GM21723 (cell line): Measurements from ENCODE around the gene APOC4.
A peak's percentile ranks its signal among the peaks of the same experiment; 100 is the strongest.
"Not testable (repeated sequence)": the region's sequence is repeated elsewhere in the genome, so short reads cannot be mapped to it uniquely, and the experiment has no call there.

ENCODE experiments used
- ATAC-seq: cut with Tn5 transposase; IDR thresholded peaks from one replicate; pipeline ENCODE4 v1.9.1; 2021; ENCODE audit warnings: mild to moderate bottlenecking, moderate library complexity; ENCODE audit not compliant: unreplicated experiment

The APOC4 gene

DNA sequence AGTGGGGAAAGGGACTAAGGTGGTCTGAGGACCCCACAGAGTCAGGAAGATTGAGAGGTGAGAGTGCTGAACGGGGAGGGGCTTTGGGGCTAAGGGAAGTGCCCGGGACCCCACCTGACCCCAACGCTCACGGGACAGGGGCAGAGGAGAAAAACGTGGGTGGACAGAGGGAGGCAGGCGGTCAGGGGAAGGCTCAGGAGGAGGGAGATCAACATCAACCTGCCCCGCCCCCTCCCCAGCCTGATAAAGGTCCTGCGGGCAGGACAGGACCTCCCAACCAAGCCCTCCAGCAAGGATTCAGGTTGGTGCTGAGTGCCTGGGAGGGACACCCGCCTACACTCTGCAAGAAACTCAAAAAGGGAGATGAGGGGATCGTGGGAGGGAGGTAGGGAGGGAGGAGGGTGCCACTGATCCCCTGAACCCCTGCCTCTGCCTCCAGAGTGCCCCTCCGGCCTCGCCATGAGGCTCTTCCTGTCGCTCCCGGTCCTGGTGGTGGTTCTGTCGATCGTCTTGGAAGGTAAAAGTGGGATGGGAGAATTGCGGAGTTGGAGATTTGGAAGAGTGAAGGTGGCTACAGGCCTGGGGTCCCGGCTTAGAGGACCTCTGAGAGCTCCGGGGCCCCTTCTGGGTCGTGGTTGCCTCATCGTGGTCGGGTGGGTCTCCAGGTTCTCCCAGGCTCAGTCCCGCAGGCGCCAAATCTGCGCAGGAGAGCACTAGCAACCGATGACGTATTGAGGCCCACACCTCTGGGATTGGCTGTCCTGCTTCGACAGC, 27.4 kb upstream of the APOC4 start, which contains the start of gene APOC1:
APOC1 (plus strand) TSS at position 176 of the 774 bp plus-strand sequence; CDS start at position 460, 284 bp downstream.
- ATAC-seq = peak; percentile 92

- ATAC-seq = no peak
Measured at GRCh38 chr19:44924243-44924725, 17.8 kb upstream of the APOC4 start.

DNA sequence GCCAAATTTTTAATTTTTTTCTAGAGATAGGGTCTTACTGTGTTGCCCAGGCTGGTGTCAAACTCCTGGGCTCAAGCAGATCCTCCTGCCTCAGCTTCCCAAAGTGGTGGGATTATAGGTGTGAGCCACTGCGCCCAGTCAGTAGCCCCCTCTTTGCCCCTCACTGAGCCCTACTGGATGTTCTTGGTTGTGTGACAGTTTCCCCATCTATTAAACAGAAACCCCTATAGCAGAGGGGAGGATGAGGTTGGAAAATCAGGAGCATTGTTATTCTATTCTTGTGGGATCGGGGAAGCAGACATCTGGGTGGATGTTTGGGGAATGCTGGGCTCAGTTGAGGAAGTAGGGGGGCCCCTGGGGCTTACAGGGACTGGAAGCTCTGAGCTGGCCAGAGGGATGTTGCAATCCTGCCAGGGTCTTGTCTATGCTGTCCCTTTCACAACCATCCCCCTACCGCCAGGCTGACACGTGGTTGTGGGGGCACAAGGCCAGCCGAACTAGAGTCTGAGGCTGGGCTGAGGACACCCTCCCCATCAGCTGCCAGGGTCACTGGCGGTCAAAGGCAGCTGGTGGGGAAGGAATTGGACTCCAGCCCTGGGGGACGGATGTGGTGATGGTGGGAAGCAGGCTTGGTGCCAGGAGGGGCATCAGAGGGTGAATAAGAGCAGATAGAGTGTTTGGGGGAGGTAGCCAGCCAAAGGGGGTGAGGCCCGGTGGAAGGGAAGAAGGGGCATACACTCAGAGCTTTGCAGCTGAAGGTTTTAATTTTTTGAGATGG, 16.7 kb upstream of the APOC4 start:
- ATAC-seq = no peak

DNA sequence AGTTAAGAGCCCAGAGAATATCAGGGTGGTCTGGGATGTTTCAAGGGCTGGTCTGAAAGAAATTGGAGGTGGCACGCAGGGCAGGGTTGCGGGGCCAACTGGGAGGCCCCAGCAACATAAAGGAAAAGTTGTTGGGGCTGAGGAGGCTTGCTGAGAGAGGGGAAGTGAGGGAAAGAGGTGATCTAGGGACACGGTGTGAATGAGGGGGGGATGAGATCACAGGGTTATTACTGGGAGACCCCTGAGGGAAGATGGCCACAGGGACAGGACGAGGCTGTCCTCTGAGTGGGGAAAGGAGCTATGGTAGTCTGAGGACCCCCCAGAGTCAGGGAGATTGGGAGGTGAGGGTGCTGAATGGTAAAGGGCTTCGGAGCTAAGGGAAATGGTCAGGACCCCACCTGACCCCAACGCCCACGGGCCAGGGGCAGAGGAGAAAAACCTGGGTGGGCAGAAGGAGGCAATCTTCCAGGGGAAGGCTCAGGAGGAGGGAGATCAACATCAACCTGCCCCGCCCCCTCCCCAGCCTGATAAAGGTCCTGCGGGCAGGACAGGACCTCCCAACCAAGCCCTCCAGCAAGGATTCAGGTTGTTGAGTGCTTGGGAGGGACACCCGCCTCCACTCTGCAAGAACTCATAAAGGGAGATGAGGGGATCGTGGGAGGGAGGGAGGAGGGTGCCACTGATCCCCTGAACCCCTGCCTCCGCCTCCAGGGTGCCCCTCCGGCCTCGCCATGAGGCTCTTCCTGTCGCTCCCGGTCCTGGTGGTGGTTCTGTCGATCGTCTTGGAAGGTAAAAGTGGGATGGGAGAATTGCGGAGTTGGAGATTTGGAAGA, 15.6 kb upstream of the APOC4 start:
- ATAC-seq = not testable (repeated sequence)

- ATAC-seq = no peak
Measured at GRCh38 chr19:44927746-44928145, 14.3 kb upstream of the APOC4 start.

GRCh38 chr19:44930088-44930487, 11.9 kb upstream of the APOC4 start:
- ATAC-seq = no peak

DNA sequence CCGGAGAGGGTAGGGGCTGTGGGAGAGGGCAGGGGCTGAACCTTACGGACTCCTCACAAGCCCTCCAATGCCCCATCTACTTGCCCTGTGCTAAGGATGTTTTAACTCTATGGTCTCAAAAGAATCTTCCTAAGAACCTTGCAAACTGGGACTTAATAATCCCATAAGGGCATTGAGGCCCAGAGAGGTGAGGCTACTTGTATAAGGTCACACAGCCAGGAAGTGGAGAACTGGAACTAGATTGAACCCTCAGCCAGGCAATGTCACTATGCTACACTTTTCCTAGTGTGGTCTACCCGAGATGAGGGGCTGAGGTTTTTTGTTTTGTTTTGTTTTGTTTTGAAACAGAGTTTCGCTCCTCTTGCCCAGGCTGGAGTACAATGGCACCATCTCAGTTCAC, 10.5 kb upstream of the APOC4 start:
- no peak for ATAC-seq

DNA sequence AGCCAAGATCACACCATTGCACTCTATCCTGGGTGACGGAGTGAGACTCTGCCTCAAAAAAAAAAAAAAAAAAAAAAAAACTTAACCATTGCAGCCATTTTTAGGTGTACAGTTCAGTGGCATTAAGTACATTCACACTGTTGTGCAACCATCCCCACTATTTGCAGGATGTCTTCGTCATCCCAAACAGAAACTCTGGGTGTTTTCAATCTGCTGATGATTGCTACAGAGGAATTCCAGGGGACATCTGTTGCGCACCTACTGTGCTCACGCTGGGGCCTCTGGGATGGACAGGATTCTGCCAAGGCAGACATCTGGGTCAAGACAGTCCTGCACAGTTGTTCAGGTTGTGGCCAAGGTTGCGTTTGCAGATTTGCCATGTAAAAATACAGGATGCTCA, 2.4 kb upstream of the APOC4 start:
- ATAC-seq = no peak

- peak; percentile 65 for ATAC-seq
Measured at GRCh38 chr19:44943801-44944249, 1.8 kb downstream of the APOC4 start.

GRCh38 chr19:44947041-44947581, 5.1 kb downstream of the APOC4 start:
- no peak for ATAC-seq

DNA sequence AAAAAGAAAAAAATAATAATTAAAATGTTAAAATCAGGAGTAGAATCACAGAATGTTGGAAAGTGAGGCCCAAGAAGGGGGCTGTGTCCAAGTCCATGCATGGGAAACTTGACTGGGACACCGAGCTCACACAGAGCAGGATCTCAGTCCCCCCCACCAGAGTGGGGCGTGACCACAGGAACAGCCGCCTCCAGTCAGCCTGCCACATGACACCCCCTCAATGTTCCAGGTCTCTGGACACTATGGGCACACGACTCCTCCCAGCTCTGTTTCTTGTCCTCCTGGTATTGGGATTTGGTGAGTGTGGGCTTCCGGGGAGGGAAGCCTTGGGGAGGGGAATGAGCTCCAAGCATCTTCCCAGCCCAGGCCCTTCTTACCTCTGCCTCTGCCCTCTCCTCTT, 6.2 kb downstream of the APOC4 start:
- no peak for ATAC-seq

DNA sequence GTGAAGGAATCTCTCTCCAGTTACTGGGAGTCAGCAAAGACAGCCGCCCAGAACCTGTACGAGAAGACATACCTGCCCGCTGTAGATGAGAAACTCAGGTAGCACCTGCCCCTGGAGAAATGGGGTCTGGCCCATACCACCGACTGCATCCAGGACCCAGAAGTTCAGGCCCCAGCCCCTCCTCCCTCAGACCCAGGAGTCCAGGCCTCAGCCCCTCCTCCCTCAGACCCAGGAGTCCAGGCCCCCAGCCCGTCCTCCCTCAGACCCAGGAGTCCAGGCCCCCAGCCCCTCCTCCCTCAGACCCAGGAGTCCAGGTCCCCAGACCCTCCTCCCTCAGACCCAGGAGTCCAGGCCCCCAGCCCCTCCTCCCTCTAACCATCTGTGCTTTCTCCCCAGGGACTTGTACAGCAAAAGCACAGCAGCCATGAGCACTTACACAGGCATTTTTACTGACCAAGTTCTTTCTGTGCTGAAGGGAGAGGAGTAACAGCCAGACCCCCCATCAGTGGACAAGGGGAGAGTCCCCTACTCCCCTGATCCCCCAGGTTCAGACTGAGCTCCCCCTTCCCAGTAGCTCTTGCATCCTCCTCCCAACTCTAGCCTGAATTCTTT, 6.8 kb downstream of the APOC4 start:
- no peak for ATAC-seq

- ATAC-seq = no peak
Measured at GRCh38 chr19:44949550-44949949, 7.5 kb downstream of the APOC4 start.

GRCh38 chr19:44951179-44952159, 9.4 kb downstream of the APOC4 start:
- ATAC-seq = no peak

DNA sequence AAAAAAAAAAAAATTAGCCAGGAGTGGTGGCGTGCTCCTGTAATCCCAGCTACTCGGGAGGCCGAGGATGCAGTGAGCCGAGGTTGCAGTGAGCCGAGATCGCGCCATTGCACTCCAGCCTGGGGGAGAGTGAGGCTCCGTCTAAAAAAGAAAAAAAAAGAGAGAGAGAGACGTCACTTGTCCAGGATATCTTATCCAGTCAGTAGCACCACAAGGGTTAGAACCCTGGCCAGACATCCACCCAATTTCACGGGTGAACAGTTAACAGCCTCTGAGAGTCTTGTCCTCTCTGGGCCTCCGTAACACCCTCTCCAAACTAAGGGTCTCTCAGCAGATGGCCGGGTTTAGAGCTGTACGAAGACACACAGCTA, 12.2 kb downstream of the APOC4 start:
- no peak for ATAC-seq

GRCh38 chr19:44954649-44955504, 12.8 kb downstream of the APOC4 start, which contains the start of gene CLPTM1:
Gene CLPTM1, plus strand, starts transcription at chr19:44955380. Its CDS starts 16 bp downstream, at chr19:44955396.
- ATAC-seq = peak; percentile 71

GRCh38 chr19:44955505-44956439, 13.7 kb downstream of the APOC4 start:
- ATAC-seq = peak; percentile 25
